AG09319 (cell line): ENCODE results near the gene ARSD.
"Not testable (repeated sequence)": the region's sequence is repeated elsewhere in the genome, so short reads cannot be mapped to it uniquely, and the experiment has no call there.

Experiments
- DNase-seq: peaks from one replicate; pipeline ENCODE4 v3.0.0-alpha.2; 2010; ENCODE audit warnings: low read depth; ENCODE audit errors: extremely low read depth
- CTCF ChIP-seq: IDR thresholded peaks from 2 replicates; pipeline ENCODE4 v1.5.1; 2011; ENCODE audit warnings: low read depth, mild to moderate bottlenecking, inconsistent platforms, low read length, moderate library complexity

Gene ARSD

GRCh38 chrX:2910109-2910508 is 19.0 kb downstream of the ARSD start:
- TF ChIP-seq CTCF: no peak

GRCh38 chrX:2908125-2908685 is 20.9 kb downstream of the ARSD start:
- no peak for TF ChIP-seq CTCF
- no peak for DNase-seq

More at GRCh38 chrX:2910109-2910508, 19.0 kb downstream of the ARSD start:
- no peak for DNase-seq

GRCh38 chrX:2907295-2907694 is 21.8 kb downstream of the ARSD start:
- no peak for TF ChIP-seq CTCF
- DNase-seq: no peak

GRCh38 chrX:2903366-2903765 is 25.8 kb downstream of the ARSD start:
- no peak for DNase-seq
- TF ChIP-seq CTCF: no peak

GRCh38 chrX:2902841-2903240 is 26.3 kb downstream of the ARSD start:
- no peak for TF ChIP-seq CTCF
- DNase-seq: no peak

- TF ChIP-seq CTCF: no peak
- DNase-seq: no peak
These were observed 27.6 kb downstream of the ARSD start for GRCh38 chrX:2901367-2902036.

- DNase-seq: no peak
- TF ChIP-seq CTCF: no peak
These were observed 30.2 kb downstream of the ARSD start for GRCh38 chrX:2898846-2899512.

GRCh38 chrX:2897690-2898623 is 31.2 kb downstream of the ARSD start:
- DNase-seq: not testable (repeated sequence)
